BE2C (cell line): Measurements from ENCODE around the gene FAM120B.

ENCODE experiments used
- DNase-seq: peaks from one replicate; pipeline ENCODE4 v3.0.0-alpha.2; 2020
- H3K27me3 ChIP-seq: fragments of 250-450 bp; sonication (Bioruptor Pico); 2 replicates; pipeline ENCODE4 v1.5.1; 2020; ENCODE audit warnings: mild to moderate bottlenecking
- H3K36me3 ChIP-seq: fragments of 250-450 bp; sonication (Bioruptor Pico); 2 replicates; pipeline ENCODE4 v1.5.1; 2020; ENCODE audit warnings: mild to moderate bottlenecking
- H3K4me1 ChIP-seq: fragments of 250-450 bp; sonication (Bioruptor Pico); 2 replicates; pipeline ENCODE4 v1.5.1; 2020
- H3K4me3 ChIP-seq: 2 replicates; pipeline ENCODE4 v1.5.1; 2011; ENCODE audit warnings: low read depth, low read length
- H3K9me3 ChIP-seq: fragments of 250-450 bp; sonication (Bioruptor Pico); 2 replicates; pipeline ENCODE4 v1.5.1; 2020
- CTCF ChIP-seq: IDR thresholded peaks from 2 replicates; pipeline ENCODE4 v1.5.1; 2012; ENCODE audit warnings: mild to moderate bottlenecking, low read depth, low read length

The FAM120B gene

GRCh38 chr6:170452767-170453545, 146.4 kb downstream of the FAM120B start:
- H3K27me3 ChIP-seq = no peaks in the 10 kb centered on the region
- no peak for TF ChIP-seq CTCF
- no peaks in the 10 kb centered on the region for H3K36me3 ChIP-seq

GRCh38 chr6:170453586-170454511, 147.3 kb downstream of the FAM120B start:
- Histone ChIP-seq H3K4me1 (no peaks in the 10 kb centered on the region), H3K36me3 (no peaks in the 10 kb centered on the region), H3K4me3 (no peak overlapping the region), H3K27me3 (no peaks in the 10 kb centered on the region), H3K9me3 (no peaks in the 10 kb centered on the region)
- DNase-seq = no peak
- no peak for TF ChIP-seq CTCF

More at GRCh38 chr6:170452767-170453545, 146.4 kb downstream of the FAM120B start:
- H3K4me3 ChIP-seq = no peak overlapping the region
- H3K9me3 ChIP-seq = no peaks in the 10 kb centered on the region
- no peaks in the 10 kb centered on the region for H3K4me1 ChIP-seq
- DNase-seq = no peak

GRCh38 chr6:170454512-170455285, 148.1 kb downstream of the FAM120B start:
- Histone ChIP-seq H3K27me3 (peaks cover 3% of the 10 kb centered on the region), H3K36me3 (no peaks in the 10 kb centered on the region), H3K4me3 (no peak overlapping the region), H3K4me1 (no peaks in the 10 kb centered on the region), H3K9me3 (no peaks in the 10 kb centered on the region)
- no peak for DNase-seq
- no peak for TF ChIP-seq CTCF

GRCh38 chr6:170455335-170455979, 148.9 kb downstream of the FAM120B start:
- Histone ChIP-seq H3K4me1 (no peaks in the 10 kb centered on the region), H3K27me3 (peaks cover 9% of the 10 kb centered on the region), H3K4me3 (no peak overlapping the region), H3K36me3 (no peaks in the 10 kb centered on the region), H3K9me3 (no peaks in the 10 kb centered on the region)
- TF ChIP-seq CTCF = no peak
- no peak for DNase-seq

- DNase-seq = no peak
- H3K27me3 ChIP-seq = peaks cover 14% of the 10 kb centered on the region
- no peaks in the 10 kb centered on the region for H3K4me1 ChIP-seq
- no peak overlapping the region for H3K4me3 ChIP-seq
- no peaks in the 10 kb centered on the region for H3K9me3 ChIP-seq
- no peak for TF ChIP-seq CTCF
- no peaks in the 10 kb centered on the region for H3K36me3 ChIP-seq
Observed at GRCh38 chr6:170456334-170456733, 149.8 kb downstream of the FAM120B start.
